Endothelial cell of umbilical vein (primary cell): ENCODE data around the gene NSUN7.

Experiments
- CTCF ChIP-seq, 2 donors: IDR thresholded peaks; 1 replicate in 1 of 2; 2 replicates in 1 of 2; pipeline ENCODE4 v1.5.1; 2011; ENCODE audit warnings: low read length in 2 of 2, mild to moderate bottlenecking in 2 of 2, moderate library complexity in 2 of 2, control low read depth in 1 of 2, inconsistent platforms in 1 of 2, low read depth in 1 of 2; ENCODE audit not compliant: insufficient read depth in 1 of 2; ENCODE audit errors: extremely low read depth in 1 of 2
- EZH2 ChIP-seq: IDR thresholded peaks from 2 replicates; pipeline ENCODE4 v1.6.1; 2012; ENCODE audit warnings: borderline replicate concordance, low read depth, mild to moderate bottlenecking, moderate library complexity, low read length, inconsistent platforms; ENCODE audit not compliant: severe bottlenecking
- FOS ChIP-seq: IDR thresholded peaks from 2 replicates; pipeline ENCODE4 v1.6.1; 2011; ENCODE audit warnings: mild to moderate bottlenecking, low read length, moderate library complexity, borderline replicate concordance; ENCODE audit not compliant: insufficient read depth
- JUN ChIP-seq: IDR thresholded peaks from 2 replicates; pipeline ENCODE4 v1.6.1; 2011; ENCODE audit warnings: borderline replicate concordance, low read depth; ENCODE audit not compliant: insufficient read length, insufficient read depth
- MAX ChIP-seq: IDR thresholded peaks from 2 replicates; pipeline ENCODE4 v1.6.1; 2011; ENCODE audit not compliant: insufficient read depth, insufficient read length
- MYC ChIP-seq: IDR thresholded peaks from one replicate; pipeline ENCODE4 v1.6.1; 2011; ENCODE audit warnings: mild to moderate bottlenecking, low read depth, low read length
- POLR2A ChIP-seq: IDR thresholded peaks from 2 replicates; pipeline ENCODE4 v1.6.1; 2012; ENCODE audit warnings: low read depth, mild to moderate bottlenecking, control low read depth, low read length
- POLR2AphosphoS5 ChIP-seq: IDR thresholded peaks from 2 replicates; pipeline ENCODE4 v1.6.1; 2012; ENCODE audit warnings: low read depth, mild to moderate bottlenecking, control low read depth, low read length, moderate library complexity; ENCODE audit not compliant: insufficient read depth

- TF ChIP-seq CTCF (IDR thresholded peaks at IDR 0.05; ENCODE audit: extremely low read depth in 1 of 2, insufficient read depth in 1 of 2, low read depth in 1 of 2, low read length in 2 of 2) = no peak
- no peak for TF ChIP-seq POLR2AphosphoS5
- no peak for TF ChIP-seq POLR2A
- TF ChIP-seq JUN = no peak
- TF ChIP-seq MAX = no peak
- no peak for TF ChIP-seq MYC
- no peak for TF ChIP-seq EZH2
- TF ChIP-seq FOS = no peak
Observed at GRCh38 chr4:40812386-40812785, 62.6 kb downstream of the NSUN7 start.
